ENCODE results near the gene GSTM4.

DNA sequence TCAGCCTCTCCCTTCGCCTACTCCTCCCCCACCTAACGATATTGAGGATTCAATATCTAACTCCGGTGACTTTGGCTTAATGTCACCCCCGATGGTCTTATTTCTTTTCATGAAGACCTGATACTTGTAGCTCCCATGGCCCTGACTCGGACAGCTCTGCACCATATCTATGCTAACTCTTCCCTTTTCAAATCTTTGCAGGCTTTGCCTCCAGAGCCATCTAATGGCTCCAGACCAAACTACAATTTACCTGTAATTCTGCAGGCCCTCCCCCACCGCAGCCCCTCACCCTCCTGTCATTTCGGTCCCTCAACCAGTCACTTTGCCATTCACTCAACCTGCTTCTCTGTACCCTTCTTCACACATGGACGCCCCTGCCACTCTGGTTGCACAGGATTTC is 48.3 kb downstream of the GSTM4 start:
- no peak for TF ChIP-seq EZH2 (IDR thresholded peaks at IDR 0.05; ENCODE audit: borderline replicate concordance, low read depth, low read length, severe bottlenecking)
- TF ChIP-seq, protein P1, sequence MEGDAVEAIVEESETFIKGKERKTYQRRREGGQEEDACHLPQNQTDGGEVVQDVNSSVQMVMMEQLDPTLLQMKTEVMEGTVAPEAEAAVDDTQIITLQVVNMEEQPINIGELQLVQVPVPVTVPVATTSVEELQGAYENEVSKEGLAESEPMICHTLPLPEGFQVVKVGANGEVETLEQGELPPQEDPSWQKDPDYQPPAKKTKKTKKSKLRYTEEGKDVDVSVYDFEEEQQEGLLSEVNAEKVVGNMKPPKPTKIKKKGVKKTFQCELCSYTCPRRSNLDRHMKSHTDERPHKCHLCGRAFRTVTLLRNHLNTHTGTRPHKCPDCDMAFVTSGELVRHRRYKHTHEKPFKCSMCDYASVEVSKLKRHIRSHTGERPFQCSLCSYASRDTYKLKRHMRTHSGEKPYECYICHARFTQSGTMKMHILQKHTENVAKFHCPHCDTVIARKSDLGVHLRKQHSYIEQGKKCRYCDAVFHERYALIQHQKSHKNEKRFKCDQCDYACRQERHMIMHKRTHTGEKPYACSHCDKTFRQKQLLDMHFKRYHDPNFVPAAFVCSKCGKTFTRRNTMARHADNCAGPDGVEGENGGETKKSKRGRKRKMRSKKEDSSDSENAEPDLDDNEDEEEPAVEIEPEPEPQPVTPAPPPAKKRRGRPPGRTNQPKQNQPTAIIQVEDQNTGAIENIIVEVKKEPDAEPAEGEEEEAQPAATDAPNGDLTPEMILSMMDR (IDR thresholded peaks at IDR 0.05; ENCODE audit: borderline replicate concordance, extremely low read depth, low read length, poor library complexity, severe bottlenecking), result no peak

All from DND-41 (cell line).